OCI-LY7 (cell line): ENCODE measurements around the gene SKIC2. TPM values are rescaled to one million over a fixed set of nuclear protein-coding genes. Genes with fewer than 3 reads are reported as not detected.

Experiments used
- BruUV-seq: library from RNA; stranded (reverse); fragments of 400-500 nt; replicated peaks from 2 replicates; lab custom pipeline; 2021; lab: Mats Ljungman, UMichigan
- CTCF ChIA-PET: fragments of 300-600 bp; sonication (Branson Sonifier 250); formaldehyde crosslinking; loops from one replicate; lab custom pipeline; 2022; ENCODE audit warnings: antibody characterized with exemption; ENCODE audit not compliant: unreplicated experiment; lab: Charles Lee
- POLR2A ChIA-PET: fragments of 300-600 bp; sonication (Branson Sonifier 250); formaldehyde crosslinking; loops from one replicate; lab custom pipeline; 2022; ENCODE audit warnings: antibody characterized with exemption; lab: Charles Lee
- DNase-seq: peaks from one replicate; pipeline ENCODE4 v3.0.0-alpha.2; 2015; ENCODE audit warnings: low spot score
- H2AFZ ChIP-seq: fragments of 200-600 bp; sonication (generic), shearing (Covaris generic); 2 replicates; pipeline ENCODE4 v1.6.1; 2014; ENCODE audit warnings: mild to moderate bottlenecking, antibody characterized with exemption, low read length, moderate library complexity
- H3K27ac ChIP-seq: fragments of 200-600 bp; sonication (generic); 2 replicates; pipeline ENCODE4 v1.5.1; 2014; ENCODE audit warnings: mixed run types, low read depth, mild to moderate bottlenecking, moderate library complexity, low read length, inconsistent platforms; ENCODE audit not compliant: poor library complexity, severe bottlenecking
- H3K36me3 ChIP-seq: fragments of 200-600 bp; sonication (generic); 2 replicates; pipeline ENCODE4 v1.6.1; 2014; ENCODE audit warnings: mild to moderate bottlenecking, antibody characterized with exemption, low read length, moderate library complexity, mixed read lengths; ENCODE audit not compliant: insufficient read depth
- H3K4me1 ChIP-seq: fragments of 200-600 bp; sonication (generic); 2 replicates; pipeline ENCODE4 v1.5.1; 2014; ENCODE audit warnings: mild to moderate bottlenecking, low read length; ENCODE audit not compliant: insufficient read depth, poor library complexity, severe bottlenecking
- H3K4me2 ChIP-seq: fragments of 200-600 bp; sonication (generic); 2 replicates; pipeline ENCODE4 v1.6.1; 2014; ENCODE audit warnings: mild to moderate bottlenecking, low read length
- H3K4me3 ChIP-seq: fragments of 200-600 bp; sonication (generic); 2 replicates; pipeline ENCODE4 v1.5.1; 2014; ENCODE audit warnings: mild to moderate bottlenecking, low read depth, low read length; ENCODE audit not compliant: poor library complexity, severe bottlenecking
- H3K79me2 ChIP-seq: fragments of 200-600 bp; sonication (generic); 2 replicates; pipeline ENCODE4 v1.6.1; 2016; ENCODE audit warnings: low read depth, mild to moderate bottlenecking, low read length, moderate library complexity, mixed read lengths; ENCODE audit not compliant: insufficient read depth
- H3K9me2 ChIP-seq: fragments of 200-600 bp; sonication (generic); 2 replicates; pipeline ENCODE4 v1.6.1; 2016; ENCODE audit warnings: mild to moderate bottlenecking, low read length, mixed read lengths; ENCODE audit not compliant: insufficient read depth
- H3K9me3 ChIP-seq: fragments of 200-600 bp; sonication (generic); 2 replicates; pipeline ENCODE4 v1.6.1; 2014; ENCODE audit warnings: mild to moderate bottlenecking, mixed run types, low read length, mixed read lengths
- H4K20me1 ChIP-seq: fragments of 200-600 bp; sonication (generic); 2 replicates; pipeline ENCODE4 v1.6.1; 2014; ENCODE audit warnings: mild to moderate bottlenecking, antibody characterized with exemption, low read length, moderate library complexity, mixed read lengths; ENCODE audit not compliant: insufficient read depth
- CTCF ChIP-seq: fragments of 200-600 bp; sonication (generic); conservative IDR thresholded peaks from 2 replicates; pipeline ENCODE4 v1.5.1; 2014; ENCODE audit warnings: mild to moderate bottlenecking, antibody characterized with exemption, low read length, moderate library complexity, mixed read lengths
- EZH2phosphoT487 ChIP-seq: fragments of 200-600 bp; sonication (generic); IDR thresholded peaks from 2 replicates; pipeline ENCODE4 v1.6.1; 2018; ENCODE audit warnings: low read depth, borderline replicate concordance, mild to moderate bottlenecking, mixed run types, antibody characterized with exemption, low read length, moderate library complexity, mixed read lengths
- intact Hi-C: fragments of 100-400 bp; cut with micrococcal nuclease; formaldehyde crosslinking; loops from one replicate; pipeline ENCODE4 v1.10.0; 2022; ENCODE audit not compliant: unreplicated experiment
- total RNA-seq, 2 experiments: library from RNA; depleted of rRNA in 1 of 2; stranded (reverse); fragments of >200 nt in 1 of 2; shearing (Covaris generic) in 1 of 2; gene quantifications; 2 replicates each; pipeline ENCODE4 v1.2.3, GENCODE V29; 2014 to 2022

The SKIC2 gene
- total RNA-seq, 2 experiments from 2014 or later, result 45.8 to 77.5 TPM

- TF ChIP-seq EZH2phosphoT487, result no peak
- TF ChIP-seq CTCF, result no peak
- no peak for DNase-seq
- Histone ChIP-seq H3K27ac (no peak overlapping the region), H3K79me2 (peaks cover 6% of the 10 kb centered on the region; the same call in 1 of the 2 replicates), H3K9me2 (no peaks in the 10 kb centered on the region), H3K4me3 (no peak overlapping the region), H3K36me3 (no peaks in the 10 kb centered on the region; the same call in 1 of the 2 replicates), H2AFZ (no peak overlapping the region), H3K4me1 (peaks cover 7% of the 10 kb centered on the region), H3K9me3 (no peaks in the 10 kb centered on the region), H3K4me2 (no peak overlapping the region), H4K20me1 (no peaks in the 10 kb centered on the region)
- BruUV-seq, result no TSS peak
- POLR2A ChIA-PET, result no interaction called here
- intact Hi-C loops, result no loop called here
- CTCF ChIA-PET, result no interaction called here
Measured at GRCh38 chr6:31977816-31978431, 18.9 kb downstream of the SKIC2 start.

GRCh38 chr6:31978831-31979230 is 19.9 kb downstream of the SKIC2 start:
- no peak overlapping the region for H3K27ac ChIP-seq
- intact Hi-C loops, result no loop called here
- POLR2A ChIA-PET, result no interaction called here

More at GRCh38 chr6:31978831-31979230, 19.9 kb downstream of the SKIC2 start:
- H2AFZ ChIP-seq, result no peak overlapping the region
- H3K36me3 ChIP-seq, result no peaks in the 10 kb centered on the region; the same call in 1 of the 2 replicates
- no TSS peak for BruUV-seq
- H3K9me3 ChIP-seq, result no peaks in the 10 kb centered on the region
- no peak for DNase-seq
- no peak overlapping the region for H3K4me2 ChIP-seq
- no peaks in the 10 kb centered on the region for H3K4me1 ChIP-seq
- no peak for TF ChIP-seq EZH2phosphoT487
- no peak for TF ChIP-seq CTCF
- CTCF ChIA-PET, result no interaction called here
- no peaks in the 10 kb centered on the region for H4K20me1 ChIP-seq
- no peaks in the 10 kb centered on the region for H3K79me2 ChIP-seq
- H3K9me2 ChIP-seq, result no peaks in the 10 kb centered on the region
- H3K4me3 ChIP-seq, result no peak overlapping the region
